Keratinocyte (primary cell): ENCODE data around the gene KRTAP5-2. TPM values are rescaled to one million over a fixed set of nuclear protein-coding genes. Genes with fewer than 3 reads are reported as not detected.

ENCODE experiments used
- DNase-seq: peaks from one replicate; pipeline ENCODE4 v3.0.0-alpha.2; 2011; ENCODE audit warnings: low read depth, missing footprints, low spot score
- FAIRE-seq: peaks from 2 replicates; lab custom pipeline; 2011; peaks lifted over from hg19 to GRCh38; lab: Jason Lieb, UNC
- H2AFZ ChIP-seq: 2 replicates; pipeline ENCODE4 v1.6.0; 2012; ENCODE audit warnings: low read length, control low read depth, inconsistent platforms; ENCODE audit not compliant: control insufficient read depth
- H3K27ac ChIP-seq: 2 replicates; pipeline ENCODE4 v1.5.1; 2011; ENCODE audit warnings: low read length; ENCODE audit not compliant: control insufficient read depth, insufficient read depth
- H3K27me3 ChIP-seq: 3 replicates; pipeline ENCODE4 v1.6.0; 2011; ENCODE audit warnings: low read length; ENCODE audit not compliant: control insufficient read depth, insufficient read depth; ENCODE audit errors: extremely low read depth
- H3K36me3 ChIP-seq, 2 experiments: 2 replicates in 1 of 2; 3 replicates in 1 of 2; pipeline ENCODE4 v1.5.1; 2011; ENCODE audit warnings: low read length in 2 of 2, mild to moderate bottlenecking in 1 of 2; ENCODE audit not compliant: control insufficient read depth in 2 of 2, insufficient read depth in 2 of 2; ENCODE audit errors: extremely low read depth in 1 of 2
- H3K4me1 ChIP-seq: 3 replicates; pipeline ENCODE4 v1.5.1; 2011; ENCODE audit warnings: low read length; ENCODE audit not compliant: control insufficient read depth, insufficient read depth; ENCODE audit errors: extremely low read depth
- H3K4me2 ChIP-seq: 3 replicates; pipeline ENCODE4 v1.6.0; 2011; ENCODE audit warnings: low read depth, low read length; ENCODE audit not compliant: control insufficient read depth, insufficient read depth; ENCODE audit errors: extremely low read depth
- H3K4me3 ChIP-seq, 3 experiments: fragments of 200-600 bp in 1 of 3; sonication (generic) in 1 of 3; 2 replicates in 2 of 3; 3 replicates in 1 of 3; pipeline ENCODE4 v1.5.1; 2011 to 2016; ENCODE audit warnings: low read length in 3 of 3, mild to moderate bottlenecking in 3 of 3, control low read depth in 2 of 3, inconsistent platforms in 1 of 3, low read depth in 1 of 3, mixed read lengths in 1 of 3, mixed run types in 1 of 3, moderate library complexity in 1 of 3; ENCODE audit not compliant: control insufficient read depth in 2 of 3, insufficient read depth in 2 of 3; ENCODE audit errors: extremely low read depth in 1 of 3
- H3K79me2 ChIP-seq: 2 replicates; pipeline ENCODE4 v1.6.0; 2012; ENCODE audit warnings: low read length; ENCODE audit not compliant: control insufficient read depth, insufficient read depth
- H3K9ac ChIP-seq: 3 replicates; pipeline ENCODE4 v1.6.0; 2011; ENCODE audit warnings: low read length; ENCODE audit not compliant: control insufficient read depth, insufficient read depth; ENCODE audit errors: extremely low read depth
- H3K9me1 ChIP-seq: 3 replicates; pipeline ENCODE4 v1.6.0; 2011; ENCODE audit warnings: low read length; ENCODE audit not compliant: control insufficient read depth, insufficient read depth; ENCODE audit errors: extremely low read depth
- H3K9me3 ChIP-seq: 2 replicates; pipeline ENCODE4 v1.5.1; 2012; ENCODE audit warnings: low read depth, low read length; ENCODE audit not compliant: control insufficient read depth
- H4K20me1 ChIP-seq: 3 replicates; pipeline ENCODE4 v1.6.0; 2011; ENCODE audit warnings: low read length; ENCODE audit not compliant: control insufficient read depth, insufficient read depth; ENCODE audit errors: extremely low read depth
- CTCF ChIP-seq, 3 experiments: IDR thresholded peaks in 1 of 3; conservative IDR thresholded peaks in 1 of 3; optimal IDR thresholded peaks in 1 of 3; 2 replicates in 2 of 3; 3 replicates in 1 of 3; pipeline versions ENCODE3 to v1.5.1; 2011; ENCODE audit warnings: low read length in 3 of 3, mild to moderate bottlenecking in 3 of 3, moderate library complexity in 2 of 3, control low read depth in 1 of 3, inconsistent platforms in 1 of 3; ENCODE audit not compliant: insufficient read depth in 2 of 3; ENCODE audit errors: extremely low read depth in 1 of 3
- EZH2 ChIP-seq: IDR thresholded peaks from one replicate; pipeline ENCODE4 v1.6.1; 2012; ENCODE audit warnings: inconsistent platforms, mild to moderate bottlenecking, low read length, moderate library complexity
- dilution Hi-C: fragments of 300-500 bp; cut with MboI; formaldehyde crosslinking; loops from one replicate; pipeline ENCODE4 v1.7.0; 2020; ENCODE audit warnings: low sequenced_read_pairs; ENCODE audit not compliant: extremely low pct_ligation_motif_present
- polyA plus RNA-seq, 5 experiments: library from polyadenylated mRNA; depleted of rRNA in 3 of 5; stranded (reverse) in 3 of 5; stranded (forward) in 1 of 5; unstranded in 1 of 5; fragments of >200 nt; gene quantifications; 1 replicate in 1 of 5; 2 replicates in 3 of 5; 3 replicates in 1 of 5; pipeline versions ENCODE4 v1.2.1 to v1.2.3, GENCODE V29; 2011 to 2012; ENCODE audit warnings: missing spikeins in 2 of 5, low read depth in 1 of 5, low replicate concordance in 1 of 5

The KRTAP5-2 gene
- polyA plus RNA-seq, 1 donor (not counting 4 experiments of a cell fraction or from before 2014, with no cell fraction given), result not detected

DNA sequence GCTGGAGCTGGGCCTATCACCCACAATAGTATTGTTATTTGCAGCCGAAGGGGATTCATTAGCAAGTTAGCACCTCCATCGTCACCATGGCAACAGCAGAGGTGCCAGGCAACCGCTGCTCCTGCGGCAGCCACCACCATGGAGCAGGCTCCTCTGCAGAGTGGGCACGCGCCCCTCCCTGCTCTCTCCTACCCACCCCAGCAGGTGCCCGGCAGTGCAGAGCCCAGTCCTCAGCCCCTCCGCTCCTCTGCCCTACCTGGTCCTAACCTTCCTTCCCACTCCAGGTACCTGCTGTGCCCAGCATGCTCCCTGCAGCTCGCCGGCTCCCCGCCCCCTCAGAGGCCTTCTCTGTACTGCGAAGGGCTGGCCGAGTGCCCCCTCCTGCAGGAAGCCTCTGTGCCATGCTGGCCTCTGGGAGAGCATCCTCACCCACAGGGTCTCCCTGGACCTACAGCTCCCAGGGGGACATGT lies 29.6 kb downstream of the KRTAP5-2 start:
- no peak for DNase-seq
- H3K4me3 ChIP-seq, result no peak overlapping the region
- H3K27me3 ChIP-seq, result peaks cover 28% of the 10 kb centered on the region
- no peaks in the 10 kb centered on the region for H3K79me2 ChIP-seq
- FAIRE-seq, result no peak
- H3K36me3 ChIP-seq, result peaks cover 0 to 1% of the 10 kb centered on the region in 2 experiments
- no peaks in the 10 kb centered on the region for H3K9me3 ChIP-seq
- dilution Hi-C loops, result no loop called here
- no peak overlapping the region for H3K9ac ChIP-seq
- no peaks in the 10 kb centered on the region for H3K4me1 ChIP-seq
- H2AFZ ChIP-seq, result no peak overlapping the region
- no peak overlapping the region for H3K4me2 ChIP-seq
- H4K20me1 ChIP-seq, result peaks cover 2% of the 10 kb centered on the region
- TF ChIP-seq EZH2 (no peak), CTCF (optimal IDR thresholded peaks at IDR 0.05 in 1 of 3, IDR thresholded peaks at IDR 0.05 in 1 of 3, conservative IDR thresholded peaks at IDR 0.05 in 1 of 3; ENCODE audit: extremely low read depth in 1 of 3, insufficient read depth in 2 of 3, low read length in 3 of 3) (no peak)
- no peaks in the 10 kb centered on the region for H3K9me1 ChIP-seq
- H3K27ac ChIP-seq, result no peak overlapping the region

DNA sequence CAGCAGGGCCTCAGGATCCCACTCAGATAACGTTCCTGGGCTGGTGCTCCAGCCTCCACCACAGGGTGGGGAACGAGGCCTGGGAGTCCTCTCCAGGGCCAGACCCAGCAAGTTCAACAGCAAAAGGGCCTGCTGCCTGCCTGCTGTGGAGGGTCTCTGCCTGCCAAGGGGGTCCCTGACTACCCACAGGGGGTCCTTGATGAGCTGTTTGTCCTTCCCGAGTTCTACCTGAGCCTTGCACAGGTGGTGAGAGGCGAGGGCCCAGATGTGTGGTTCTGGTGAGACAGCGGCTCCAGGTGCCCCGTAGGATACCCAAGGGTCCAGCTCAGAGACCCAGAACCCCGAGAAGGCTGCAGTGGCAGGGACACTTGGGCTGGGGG lies 30.4 kb downstream of the KRTAP5-2 start:
- H3K27me3 ChIP-seq, result peaks cover 21% of the 10 kb centered on the region
- TF ChIP-seq CTCF (optimal IDR thresholded peaks at IDR 0.05 in 1 of 3, IDR thresholded peaks at IDR 0.05 in 1 of 3, conservative IDR thresholded peaks at IDR 0.05 in 1 of 3; ENCODE audit: extremely low read depth in 1 of 3, insufficient read depth in 2 of 3, low read length in 3 of 3) (no peak), EZH2 (no peak)

More for the DNA sequence above, 30.4 kb downstream of the KRTAP5-2 start:
- peaks cover 2% of the 10 kb centered on the region for H4K20me1 ChIP-seq
- H3K27ac ChIP-seq, result no peak overlapping the region
- FAIRE-seq (no peak), DNase-seq (no peak)
- peaks cover 0 to 1% of the 10 kb centered on the region in 2 experiments for H3K36me3 ChIP-seq
- H3K79me2 ChIP-seq, result no peaks in the 10 kb centered on the region
- H3K9me1 ChIP-seq, result no peaks in the 10 kb centered on the region
- no peaks in the 10 kb centered on the region for H3K9me3 ChIP-seq
- H3K4me1 ChIP-seq, result no peaks in the 10 kb centered on the region
- dilution Hi-C loops, result no loop called here
- no peak overlapping the region for H3K4me2 ChIP-seq
- no peak overlapping the region for H2AFZ ChIP-seq
- H3K9ac ChIP-seq, result no peak overlapping the region
- no peak overlapping the region for H3K4me3 ChIP-seq
